Stimulated activated CD8-positive, alpha-beta memory T cell treated with anti-CD3 and anti-CD28 coated beads, Interleukin-12 subunit alpha, Interleukin-12 subunit beta, amount 100 ng/mL, for 4 hours (primary cell): ENCODE measurements around the gene ADGRL2.

ENCODE experiments used
- DNase-seq: peaks from one replicate; pipeline ENCODE4 v3.0.0-alpha.2; 2020; ENCODE audit warnings: low read depth

Gene ADGRL2

DNA sequence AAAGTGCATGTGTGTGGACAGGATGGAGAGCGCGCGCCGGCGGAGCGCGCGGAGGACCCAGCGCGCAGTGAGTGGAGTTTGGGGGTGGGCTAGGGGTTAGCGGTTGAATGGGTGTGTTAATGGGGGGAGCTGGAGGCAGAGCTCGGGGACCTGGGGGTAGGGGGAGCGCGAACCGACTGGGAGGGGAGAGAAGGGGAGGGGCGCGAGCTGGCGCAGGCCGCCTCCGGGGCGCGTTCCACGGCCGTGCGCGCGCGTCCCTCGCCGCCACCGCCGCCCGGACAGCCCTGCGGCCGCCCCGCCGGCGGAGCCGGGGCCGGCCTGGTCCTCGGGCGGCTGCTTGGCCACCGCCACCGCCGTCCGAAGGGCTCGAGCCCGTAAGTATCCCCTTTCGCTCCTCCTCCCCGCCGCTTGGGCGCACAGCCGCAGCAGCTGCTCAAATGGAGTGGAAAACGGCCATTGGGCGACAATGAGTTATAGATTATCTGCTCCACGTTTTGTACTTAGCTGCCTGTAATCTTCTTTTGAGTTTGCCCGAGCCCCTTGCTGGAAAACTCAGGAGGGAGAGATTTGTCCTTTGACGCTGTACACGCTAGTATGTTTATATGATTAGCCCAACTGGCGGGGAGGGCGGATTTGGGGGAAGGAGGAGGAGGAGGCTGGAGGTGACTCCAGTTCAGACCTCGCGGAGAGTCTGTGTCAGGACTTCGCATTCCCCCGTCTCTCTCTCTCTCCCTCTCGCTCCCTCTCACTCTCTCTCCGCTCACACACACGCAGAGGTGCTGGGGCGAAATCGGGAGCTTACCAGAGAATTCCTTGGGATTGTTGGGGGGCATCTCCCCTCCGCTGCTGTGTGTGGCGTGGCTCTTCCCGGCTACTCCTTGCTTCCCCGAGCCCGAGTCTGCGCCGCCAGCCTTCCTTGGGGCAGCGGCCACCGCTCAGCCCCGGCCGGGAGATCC lies at the start of gene ADGRL2:
TSS of gene ADGRL2 (plus strand) at position 240 of the 956 bp plus-strand sequence. CDS start 36,051 bp downstream, outside the sequence.
- no peak for DNase-seq

DNA sequence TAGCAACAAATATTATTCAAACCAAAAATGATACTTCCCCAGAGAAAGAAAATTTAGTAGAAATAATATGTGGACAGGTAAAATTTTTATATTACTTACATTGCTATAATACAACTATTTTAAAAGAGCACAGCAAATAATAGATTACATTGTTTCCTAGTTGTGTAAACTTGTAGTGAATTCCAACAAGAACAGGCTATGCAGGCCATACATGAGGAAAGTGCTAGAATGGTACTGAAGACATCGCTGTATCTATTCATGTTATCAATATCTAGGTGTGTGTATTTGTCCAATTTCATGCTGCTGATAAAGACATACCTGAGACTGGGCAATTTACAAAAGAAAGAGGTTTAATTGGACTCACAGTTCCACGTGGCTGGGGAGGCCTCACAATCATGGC lies 47.9 kb upstream of the ADGRL2 start:
- no peak for DNase-seq

DNA sequence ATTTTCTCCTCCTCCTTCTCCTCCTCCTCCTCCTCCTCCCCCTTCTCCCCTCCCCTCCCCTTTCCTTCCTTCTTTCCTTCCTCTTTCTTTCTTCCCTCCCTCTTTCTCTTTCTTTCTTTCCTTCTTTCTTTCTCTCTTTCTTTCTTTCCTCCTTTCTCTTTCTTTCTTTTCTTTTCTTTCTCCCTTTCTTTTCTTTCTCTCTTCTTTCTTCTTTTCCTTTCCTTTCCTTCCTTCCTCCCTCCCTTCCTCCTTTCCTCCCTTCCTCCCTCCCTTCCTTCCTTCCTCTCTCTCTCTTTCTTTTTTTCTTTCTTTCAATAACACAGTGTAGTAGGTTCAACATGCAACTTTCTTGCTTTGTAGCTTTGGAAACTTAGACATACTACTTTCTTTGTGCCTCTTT lies 46.3 kb upstream of the ADGRL2 start:
- no peak for DNase-seq

DNA sequence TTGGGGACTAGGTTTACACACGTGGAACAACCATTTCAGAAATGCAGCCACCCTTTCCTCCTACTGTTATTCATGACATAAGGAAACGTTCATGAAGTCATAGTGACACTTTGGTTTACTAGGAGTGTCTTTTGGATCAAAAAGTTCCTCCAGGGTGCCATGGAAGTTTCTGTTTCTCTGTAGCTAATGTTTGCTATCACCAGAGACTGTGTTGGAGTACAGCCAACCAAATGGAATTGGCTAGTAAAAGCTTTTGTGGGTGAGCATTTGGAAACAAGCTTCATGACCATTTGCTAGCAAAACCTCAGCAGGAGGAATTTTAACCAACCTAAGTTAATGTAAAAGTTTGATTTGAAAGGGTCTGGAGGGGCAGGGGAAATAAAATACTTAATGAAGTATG lies 43.9 kb upstream of the ADGRL2 start:
- DNase-seq = no peak

DNA sequence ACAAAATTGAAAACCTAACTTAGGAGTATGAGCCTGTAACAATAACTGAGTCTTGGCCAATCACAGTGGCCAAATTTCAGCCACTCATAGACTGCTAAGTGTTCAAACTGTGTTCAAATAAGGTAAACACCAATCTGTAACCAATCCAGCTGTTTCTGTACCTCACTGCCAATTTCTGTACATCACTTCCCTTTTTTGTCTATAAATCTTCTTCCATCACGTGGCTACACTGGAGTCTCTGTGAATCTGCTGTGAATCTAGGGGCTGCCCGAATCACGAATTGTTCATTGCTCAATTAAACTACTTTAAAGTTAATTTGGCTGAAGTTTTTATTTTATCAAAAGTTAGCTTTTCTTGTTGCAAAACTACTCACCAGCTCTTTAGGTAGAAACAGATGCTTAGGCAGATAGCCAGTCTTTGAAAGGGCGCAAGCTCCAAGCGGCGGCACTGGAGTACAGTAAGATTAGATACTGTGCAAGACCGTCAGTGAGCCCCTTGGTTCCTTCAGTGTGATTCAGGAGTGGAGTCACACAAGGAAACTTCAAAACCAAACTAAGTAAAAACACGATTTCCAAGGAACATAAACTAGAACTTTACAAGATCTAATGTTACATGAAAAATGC lies 43.2 kb upstream of the ADGRL2 start:
- DNase-seq = no peak

DNA sequence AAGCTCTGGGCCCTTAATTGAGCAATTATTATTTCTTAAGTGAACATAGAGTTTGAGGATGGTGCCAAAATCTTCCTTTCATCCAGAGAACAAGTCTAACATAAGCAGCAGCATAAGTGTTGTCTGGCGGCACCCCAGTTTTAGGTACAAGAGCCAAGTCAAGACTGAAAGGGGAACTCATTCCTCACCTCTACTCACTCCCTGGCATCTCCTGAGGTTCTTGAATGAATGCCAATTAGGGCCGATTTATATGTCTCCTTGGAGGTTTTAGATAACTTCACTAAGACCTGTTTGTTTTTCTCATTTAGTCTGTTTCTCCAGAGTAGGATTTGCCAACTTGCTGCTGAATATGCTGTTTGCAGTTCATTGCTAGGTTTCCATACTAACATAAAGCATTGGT lies 42.6 kb upstream of the ADGRL2 start:
- no peak for DNase-seq

DNA sequence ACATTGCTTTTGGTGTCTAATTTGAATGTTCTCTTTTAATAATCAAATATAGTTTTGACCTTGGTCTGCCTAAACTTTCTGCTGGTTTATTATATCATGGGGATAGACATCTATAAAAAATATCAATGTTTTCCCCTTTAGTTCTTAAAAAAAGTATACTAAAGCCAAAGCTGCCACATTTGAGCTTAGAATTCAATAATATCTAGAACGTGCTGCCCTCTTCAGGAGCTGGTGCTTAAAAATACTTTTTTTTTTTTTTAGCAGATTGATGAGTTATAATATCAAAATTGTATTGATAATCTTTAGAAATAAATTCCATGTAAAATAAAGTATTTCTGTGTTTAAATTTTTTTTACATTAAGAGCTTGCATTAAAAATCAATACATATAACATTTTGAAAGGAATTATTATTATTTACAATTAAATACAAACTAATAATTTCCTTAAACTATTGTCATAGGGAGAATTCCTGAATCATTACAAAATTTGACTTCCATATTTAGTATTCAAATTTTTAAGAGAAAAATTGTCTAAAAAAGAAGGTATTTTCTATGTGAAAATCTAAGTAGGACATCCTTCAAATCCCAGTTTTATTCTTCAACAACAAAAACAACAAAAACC lies 40.1 kb upstream of the ADGRL2 start:
- DNase-seq = no peak

DNA sequence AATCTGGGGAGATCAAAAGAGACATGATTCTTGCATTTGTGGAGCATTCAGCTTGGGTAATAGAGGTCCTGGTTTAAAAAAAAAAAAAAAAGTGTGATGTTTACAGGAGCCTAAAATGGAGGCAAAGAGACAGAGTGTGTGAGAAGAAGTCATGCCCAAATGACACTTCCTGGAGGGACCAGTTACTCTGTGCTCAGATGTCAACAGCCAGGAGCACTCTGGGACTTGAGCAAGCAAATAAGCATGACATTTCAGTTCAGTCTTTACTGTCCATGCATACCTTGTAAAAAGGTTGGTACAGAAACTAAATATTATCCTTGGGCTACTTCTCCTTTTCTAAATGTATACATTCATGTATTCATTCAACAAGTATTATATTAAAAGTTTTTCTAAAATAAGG lies 25.2 kb upstream of the ADGRL2 start:
- DNase-seq = no peak

DNA sequence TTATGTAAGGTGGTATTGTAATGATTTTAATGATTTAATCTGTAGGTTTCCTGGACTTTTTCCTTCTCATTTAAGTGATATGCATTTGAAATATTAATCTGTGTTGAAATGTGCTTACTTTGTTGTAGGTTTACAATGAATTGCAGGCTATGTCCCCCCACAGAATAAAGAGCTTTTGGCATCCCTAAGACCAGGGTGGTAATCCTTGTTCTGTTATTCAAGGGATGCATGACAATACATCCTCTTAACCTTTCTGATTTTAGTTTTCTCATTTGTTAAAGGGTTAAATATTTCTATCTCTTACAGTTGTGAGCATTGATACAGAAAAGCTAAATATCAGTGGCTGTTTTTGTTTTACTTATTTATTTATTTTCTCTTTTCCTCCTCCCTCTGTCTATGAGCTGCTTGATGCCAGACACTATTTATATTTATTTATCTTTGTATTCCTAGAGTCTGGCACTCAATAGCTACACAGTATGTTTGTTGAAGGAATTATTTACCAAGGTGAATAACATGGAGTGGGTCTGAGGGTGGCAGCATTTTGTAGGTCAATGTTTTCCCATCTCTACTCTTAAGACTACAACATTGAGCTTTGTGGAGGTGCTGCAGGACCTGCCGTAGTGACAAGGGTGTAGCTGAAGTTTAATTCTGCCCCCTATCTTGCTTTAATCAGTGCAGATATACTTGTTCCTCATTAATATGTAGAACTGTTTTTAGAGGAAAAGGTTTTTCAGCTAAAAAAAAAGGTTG lies 19.9 kb upstream of the ADGRL2 start:
- DNase-seq = no peak

DNA sequence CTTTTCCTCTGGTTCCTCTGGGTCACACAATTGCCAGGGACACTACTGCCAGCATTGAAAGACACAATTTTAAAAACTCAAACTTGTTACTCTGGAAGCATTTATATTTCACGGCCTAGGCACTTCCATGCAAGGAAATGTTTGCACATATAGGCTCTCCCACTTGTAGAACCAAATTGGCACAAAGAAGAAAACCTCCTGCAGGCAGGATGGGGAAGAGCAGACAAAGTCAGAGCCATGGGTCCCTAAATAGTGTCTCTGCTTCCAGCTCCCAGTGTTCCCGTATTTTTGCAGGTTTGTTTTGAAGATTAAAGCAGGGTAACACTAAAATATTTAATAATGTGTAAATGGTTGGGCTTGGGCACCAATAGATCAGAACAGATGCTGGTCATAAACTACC lies 19.0 kb upstream of the ADGRL2 start:
- no peak for DNase-seq

DNA sequence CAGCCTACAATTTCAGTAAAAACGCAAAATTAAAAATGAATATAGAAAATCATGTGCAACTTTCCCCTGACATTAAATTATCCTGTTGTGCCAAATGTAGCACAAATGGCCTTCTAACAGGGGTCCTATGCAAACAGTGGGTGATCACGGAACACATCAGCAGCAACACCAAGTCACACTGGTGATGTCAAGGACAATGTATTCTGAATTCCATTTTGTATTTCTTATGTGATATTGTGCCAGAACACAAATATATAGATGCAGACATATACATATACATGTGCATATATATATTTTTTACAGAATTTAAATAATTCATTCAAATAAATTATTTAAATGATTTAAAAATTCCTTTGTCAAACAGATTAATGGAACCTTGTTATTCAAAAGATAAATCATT lies 8.6 kb upstream of the ADGRL2 start:
- no peak for DNase-seq

DNA sequence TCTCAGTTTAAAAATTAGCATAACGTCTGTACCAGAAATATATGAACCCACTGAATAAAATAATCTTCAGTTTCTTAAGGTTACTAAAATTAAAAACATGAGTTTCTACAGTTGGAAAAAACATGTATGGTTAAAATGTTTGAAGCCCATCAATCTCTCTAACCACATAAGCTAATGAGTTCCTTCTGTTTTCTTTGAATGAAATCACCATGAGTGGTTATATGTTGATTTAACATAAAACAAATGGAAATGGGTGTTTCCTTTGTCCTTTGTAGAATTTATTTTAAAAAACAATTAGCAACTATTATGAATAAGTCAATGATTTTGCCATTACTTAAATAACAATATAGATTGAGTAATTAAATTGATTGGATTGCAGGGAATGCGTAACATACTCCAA lies 3.0 kb upstream of the ADGRL2 start:
- no peak for DNase-seq

DNA sequence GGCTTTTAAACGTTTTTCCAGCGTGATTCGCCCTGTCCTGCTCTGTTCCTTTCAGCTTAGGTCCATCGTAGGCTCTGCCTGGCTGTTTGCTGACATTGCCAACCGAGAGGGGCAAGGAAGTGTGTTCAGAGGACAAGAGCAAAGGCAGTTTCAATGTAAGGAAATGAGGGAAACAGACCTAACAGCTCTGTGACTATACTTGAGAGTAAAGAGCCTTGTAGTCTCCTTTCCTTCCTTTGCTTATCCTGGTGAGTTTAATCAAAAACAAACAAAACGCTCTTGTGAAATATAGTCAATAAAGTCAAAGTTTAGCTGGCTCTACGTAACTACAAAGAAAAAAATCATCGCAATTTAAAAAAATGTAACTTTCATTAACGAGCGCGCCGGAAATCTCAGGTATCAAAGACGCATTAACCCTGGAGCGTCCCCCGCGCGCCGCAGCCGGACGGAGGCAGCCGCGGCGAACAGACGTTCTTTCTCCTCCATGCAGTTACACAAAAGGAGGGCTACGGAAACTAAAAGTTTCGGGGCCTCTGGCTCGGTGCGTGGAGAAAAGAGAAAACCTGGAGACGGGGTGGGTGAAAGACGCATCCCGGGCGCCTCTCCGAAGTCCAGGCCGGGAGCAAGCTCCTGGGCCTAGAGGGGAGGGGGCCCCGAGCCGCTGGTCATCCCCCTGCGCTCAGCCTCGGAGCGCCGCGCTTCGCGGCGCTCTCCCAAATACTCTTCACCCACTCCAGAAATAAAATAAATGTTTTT lies 617 bp upstream of the ADGRL2 start:
- no peak for DNase-seq

DNA sequence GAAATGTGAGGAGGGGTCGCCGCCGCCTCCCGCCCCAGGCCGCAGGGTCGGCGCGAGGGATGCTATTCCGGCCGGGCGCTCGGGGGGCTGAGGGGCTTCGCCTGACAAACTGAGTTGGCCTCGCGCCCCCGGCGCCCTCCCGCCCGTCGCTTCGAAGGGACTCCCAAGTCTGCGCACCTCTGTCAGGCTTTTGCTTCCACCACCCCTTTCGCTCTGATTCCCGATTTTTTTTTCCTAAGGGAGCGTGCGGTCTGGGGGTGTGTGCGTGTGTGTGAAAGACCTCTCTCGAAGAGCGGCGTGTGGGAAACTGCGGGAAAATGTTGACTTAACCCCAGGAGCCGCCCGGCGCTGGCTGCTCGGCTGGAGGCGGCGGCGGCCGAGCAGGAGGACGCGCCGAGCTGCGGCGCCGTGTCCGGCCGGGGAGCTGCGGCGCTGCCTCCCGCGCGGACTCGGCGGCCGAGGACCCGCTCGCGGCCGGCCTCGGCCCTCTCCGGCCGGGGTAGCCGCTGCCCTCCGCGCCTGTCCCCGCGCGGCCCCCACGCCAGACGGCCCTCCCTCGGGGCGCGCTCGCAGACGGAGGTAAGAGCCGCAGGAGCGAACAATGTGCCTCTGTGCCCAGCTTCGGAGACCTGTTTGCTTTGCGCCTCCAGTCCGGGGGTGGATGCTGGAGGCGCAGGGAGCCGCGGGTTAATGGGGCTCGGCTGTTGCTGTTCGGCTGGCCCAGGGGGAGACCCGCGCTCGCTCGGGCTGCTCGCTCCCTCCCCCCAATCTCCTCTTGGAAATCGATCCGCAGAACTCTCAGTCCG lies 1.1 kb downstream of the ADGRL2 start:
- no peak for DNase-seq

DNA sequence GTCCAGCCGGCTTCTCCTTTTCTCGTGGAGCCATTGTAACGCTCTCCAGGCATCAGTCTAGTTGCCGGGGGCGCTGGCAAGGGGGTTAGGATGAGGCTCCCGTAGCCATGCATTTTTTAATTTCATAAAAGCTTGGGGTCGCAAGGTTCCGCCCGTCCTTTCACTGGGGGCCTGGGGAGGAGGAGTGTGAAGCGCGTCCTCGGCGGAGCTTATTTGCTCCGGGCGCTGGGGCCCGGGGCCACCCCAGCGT lies 1.6 kb downstream of the ADGRL2 start:
- no peak for DNase-seq

DNA sequence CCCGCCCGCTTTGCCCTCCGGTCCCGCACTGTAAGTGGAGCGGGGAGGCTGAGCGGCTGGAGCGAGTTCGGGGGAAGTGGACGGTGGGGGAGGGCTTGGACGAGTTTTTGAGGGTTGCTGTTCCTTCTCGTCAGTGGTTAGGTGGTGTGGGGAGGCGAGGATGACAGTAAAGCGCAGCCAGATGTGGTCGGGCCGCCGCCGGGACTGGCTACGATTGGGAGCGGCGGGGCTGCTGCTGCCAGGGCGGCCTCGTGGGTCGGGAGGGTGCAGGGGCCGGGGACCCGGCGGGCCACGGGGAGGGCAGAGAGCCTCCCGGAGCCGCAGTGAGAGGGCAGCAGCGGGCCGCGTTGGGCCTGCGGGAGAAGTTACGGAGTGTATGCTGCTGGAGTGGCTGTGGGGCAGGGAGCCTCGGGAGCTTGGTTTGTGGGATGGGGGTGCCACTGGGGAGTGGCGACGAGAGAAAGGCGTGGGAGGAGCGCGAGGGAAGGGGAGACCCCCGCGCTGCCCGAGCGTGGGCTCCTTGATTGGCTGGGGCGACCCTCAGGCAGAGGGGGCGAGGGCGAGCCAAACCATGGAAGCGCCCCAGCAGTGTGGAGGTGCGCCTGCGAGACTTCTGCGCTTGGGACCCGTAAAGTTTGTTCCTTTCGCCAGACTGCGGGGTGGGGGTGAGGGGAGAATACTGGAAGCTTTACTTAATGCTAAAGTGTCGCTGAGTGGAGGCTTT lies 2.1 kb downstream of the ADGRL2 start:
- no peak for DNase-seq

DNA sequence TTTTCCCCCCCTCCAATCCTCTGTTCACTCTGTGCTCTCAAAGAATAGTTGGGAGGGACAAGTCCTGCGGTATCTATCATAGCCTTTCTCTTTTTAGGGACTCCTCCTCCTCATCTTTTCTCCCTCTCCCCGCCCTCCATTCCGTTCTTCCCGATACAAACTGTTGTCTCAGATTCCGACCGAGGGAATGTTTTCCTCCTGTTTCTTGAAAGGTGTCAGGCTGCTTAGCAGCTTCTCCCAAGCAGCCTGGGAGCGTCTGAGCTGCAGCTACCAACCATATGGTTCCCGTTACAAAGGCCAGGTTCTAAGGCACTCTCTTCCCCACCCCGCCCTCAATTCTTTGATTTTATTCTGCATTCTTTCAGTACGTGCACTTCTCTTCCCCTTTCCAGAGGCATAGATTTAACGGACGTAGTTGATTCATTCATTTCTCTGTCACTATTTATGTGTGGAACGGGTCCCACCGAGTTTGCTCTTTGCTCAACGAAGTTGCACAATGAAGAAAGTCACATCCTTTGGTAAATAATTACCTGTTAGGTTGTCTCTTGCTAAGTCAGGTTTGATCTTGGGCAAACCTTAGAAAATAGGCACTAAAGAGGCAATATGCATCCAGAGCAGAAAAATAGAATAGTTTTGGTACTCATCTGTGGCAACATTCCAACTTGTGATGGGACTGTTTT lies 2.8 kb downstream of the ADGRL2 start:
- no peak for DNase-seq

DNA sequence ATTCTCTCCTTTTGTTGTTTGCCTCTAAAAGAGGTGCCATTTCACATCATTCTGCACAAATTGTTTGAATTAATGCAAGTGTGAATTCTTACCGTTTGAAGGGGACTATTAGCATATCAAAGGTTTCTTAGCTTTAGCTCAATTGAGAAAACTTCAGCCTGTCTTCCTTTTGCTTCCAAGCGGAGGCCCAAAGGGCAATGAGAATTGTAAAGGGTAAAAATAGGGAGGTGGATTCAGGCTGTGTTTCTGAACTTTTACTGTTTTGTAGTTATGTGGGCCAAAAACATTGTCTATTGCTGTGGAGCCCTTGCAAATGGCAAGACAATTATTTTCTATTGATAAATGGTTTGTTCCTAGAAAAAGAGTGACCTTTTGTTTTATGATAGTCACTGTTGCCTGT lies 3.6 kb downstream of the ADGRL2 start:
- DNase-seq = no peak

DNA sequence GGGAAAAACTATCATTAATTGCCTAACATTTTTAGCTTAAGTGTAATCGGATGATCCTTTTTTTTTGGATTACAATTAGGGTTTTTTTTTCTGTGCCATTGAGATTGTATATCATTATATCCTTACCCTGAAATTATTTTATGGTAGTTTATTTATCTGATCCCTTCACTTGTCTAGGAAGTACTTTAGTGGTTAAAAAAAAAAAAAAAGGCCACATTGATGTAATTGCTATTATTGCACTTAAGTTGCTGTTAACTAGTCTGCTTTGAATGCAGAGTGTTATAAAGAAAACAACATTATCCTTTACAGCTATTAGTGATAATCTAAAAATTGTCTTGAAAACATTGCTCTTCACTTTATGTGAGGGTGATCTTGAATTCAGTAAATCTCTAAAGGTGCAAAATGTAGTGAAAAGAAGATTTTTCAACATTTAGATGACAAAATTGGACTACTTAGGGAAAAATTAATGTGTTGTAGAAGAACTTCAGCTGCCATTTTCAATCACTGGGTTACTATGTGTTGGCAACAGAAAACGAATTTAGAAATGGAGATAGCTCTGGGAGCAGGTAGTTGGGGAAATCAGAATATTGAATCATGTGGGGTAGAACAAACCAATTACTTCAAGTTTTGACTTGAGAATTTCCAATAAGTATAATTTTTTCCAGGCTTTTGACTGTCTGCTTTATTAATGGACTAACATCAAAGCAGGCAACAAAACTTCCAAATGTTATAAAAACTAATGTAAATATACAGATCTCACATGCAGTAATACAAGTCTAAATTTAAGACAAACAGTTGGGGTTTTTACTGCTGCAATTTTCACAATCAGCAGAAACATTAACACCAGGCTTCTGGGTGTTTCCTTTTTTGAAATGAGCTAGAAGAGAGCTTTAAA lies 5.0 kb downstream of the ADGRL2 start:
- DNase-seq = no peak
